GM23338 (cell line): ENCODE data around the gene CFTR. TPM values are rescaled to one million over a fixed set of nuclear protein-coding genes. Genes with fewer than 3 reads are reported as not detected.

Experiments used
- ATAC-seq: fragments of 200-7000 bp; cut with Tn5 transposase; 3 replicates; pipeline ENCODE4 v1.9.1; 2020
- DNase-seq: peaks from one replicate; pipeline ENCODE4 v3.0.0-alpha.2; 2015; ENCODE audit warnings: low spot score
- H2AFZ ChIP-seq: fragments of 200-600 bp; sonication (generic); 2 replicates; pipeline ENCODE4 v1.8.0; 2016; ENCODE audit warnings: antibody characterized with exemption, mild to moderate bottlenecking, moderate library complexity
- H3F3A ChIP-seq: fragments of 200-600 bp; sonication (generic); replicated peaks from 2 replicates; pipeline ENCODE4 v1.8.0; 2017; ENCODE audit warnings: antibody characterized with exemption, mixed run types, low read depth
- H3K27ac ChIP-seq: fragments of 200-600 bp; sonication (generic); 2 replicates; pipeline ENCODE4 v1.6.1; 2016; ENCODE audit warnings: low read depth
- H3K27me3 ChIP-seq: fragments of 200-600 bp; sonication (generic); 2 replicates; pipeline ENCODE4 v1.8.0; 2016; ENCODE audit warnings: mild to moderate bottlenecking, mixed run types, moderate library complexity; ENCODE audit not compliant: insufficient read depth
- H3K36me3 ChIP-seq: fragments of 200-600 bp; sonication (generic); 2 replicates; pipeline ENCODE4 v1.8.0; 2016; ENCODE audit warnings: mild to moderate bottlenecking; ENCODE audit not compliant: insufficient read depth
- H3K4me1 ChIP-seq: fragments of 200-600 bp; sonication (generic); 2 replicates; pipeline ENCODE4 v1.8.0; 2016; ENCODE audit warnings: mild to moderate bottlenecking, moderate library complexity; ENCODE audit not compliant: insufficient read depth
- H3K4me2 ChIP-seq: fragments of 200-600 bp; sonication (generic); 2 replicates; pipeline ENCODE4 v1.7.1; 2017; ENCODE audit warnings: mixed run types
- H3K4me3 ChIP-seq: fragments of 200-600 bp; sonication (generic); 2 replicates; pipeline ENCODE4 v1.6.1; 2016; ENCODE audit warnings: mixed run types
- H3K79me2 ChIP-seq: fragments of 200-600 bp; sonication (generic); replicated peaks from 2 replicates; pipeline ENCODE4 v1.8.0; 2017; ENCODE audit warnings: mild to moderate bottlenecking; ENCODE audit not compliant: insufficient read depth
- H3K9me2 ChIP-seq: fragments of 200-600 bp; sonication (generic); 2 replicates; pipeline ENCODE4 v1.8.0; 2017; ENCODE audit not compliant: insufficient read depth
- H4K20me1 ChIP-seq: fragments of 200-600 bp; sonication (generic); replicated peaks from 2 replicates; pipeline ENCODE4 v1.8.0; 2017; ENCODE audit warnings: mild to moderate bottlenecking; ENCODE audit not compliant: insufficient read depth
- H3K27ac Mint-ChIP-seq: 2 replicates; pipeline ENCODE4 v1.8.0; 2020; ENCODE audit warnings: inconsistent platforms, mild to moderate bottlenecking, moderate library complexity, mixed read lengths
- H3K27me3 Mint-ChIP-seq: 3 replicates; pipeline ENCODE4 v1.8.0; 2022; ENCODE audit warnings: low read depth, mild to moderate bottlenecking, moderate library complexity, mixed read lengths, inconsistent platforms; ENCODE audit not compliant: insufficient read depth, poor library complexity
- H3K36me3 Mint-ChIP-seq: 3 replicates; pipeline ENCODE4 v1.8.0; 2021; ENCODE audit warnings: low read depth, mild to moderate bottlenecking, inconsistent platforms, moderate library complexity, mixed read lengths
- H3K4me1 Mint-ChIP-seq: 3 replicates; pipeline ENCODE4 v1.8.0; 2020; ENCODE audit warnings: mild to moderate bottlenecking, inconsistent platforms, mixed read lengths
- H3K4me3 Mint-ChIP-seq: 3 replicates; pipeline ENCODE4 v1.8.0; 2021; ENCODE audit warnings: moderate library complexity, mild to moderate bottlenecking, inconsistent platforms, mixed read lengths
- H3K9me3 Mint-ChIP-seq: 3 replicates; pipeline ENCODE4 v1.8.0; 2020; ENCODE audit warnings: moderate library complexity, mild to moderate bottlenecking, inconsistent platforms, mixed read lengths
- CREB1 ChIP-seq: fragments of 250-450 bp; sonication (Bioruptor Pico); IDR thresholded peaks from 2 replicates; pipeline ENCODE4 v1.5.0; 2020; ENCODE audit warnings: low read depth, mild to moderate bottlenecking, moderate library complexity
- EZH2 ChIP-seq: fragments of 200-600 bp; sonication (generic); IDR thresholded peaks from one replicate; pipeline ENCODE4 v1.8.0; 2017; ENCODE audit warnings: antibody characterized with exemption, mild to moderate bottlenecking, low read depth; ENCODE audit not compliant: unreplicated experiment
- EZH2phosphoT487 ChIP-seq: fragments of 200-600 bp; sonication (generic); IDR thresholded peaks from one replicate; pipeline ENCODE4 v1.8.1; 2018; ENCODE audit warnings: antibody characterized with exemption; ENCODE audit not compliant: unreplicated experiment
- JUNB ChIP-seq: IDR thresholded peaks from one replicate; pipeline ENCODE4 v1.6.1; 2016; ENCODE audit warnings: antibody characterized with exemption; ENCODE audit not compliant: unreplicated experiment
- NANOG ChIP-seq: IDR thresholded peaks from 2 replicates; pipeline ENCODE4 v1.6.1; 2016; ENCODE audit warnings: antibody characterized with exemption, borderline replicate concordance
- POLR2AphosphoS5 ChIP-seq: IDR thresholded peaks from 2 replicates; pipeline ENCODE4 v1.6.1; 2016; ENCODE audit warnings: antibody characterized with exemption, low read depth
- STAT1 ChIP-seq: IDR thresholded peaks from one replicate; pipeline ENCODE4 v1.6.1; 2016; ENCODE audit warnings: antibody characterized with exemption; ENCODE audit not compliant: unreplicated experiment
- polyA plus RNA-seq: library from polyadenylated mRNA; unstranded; fragments of >200 nt; fragmentation: Nextera tagmentation; extraction: Ambion mirVana; gene quantifications from 2 replicates; pipeline ENCODE4 v1.2.1, GENCODE V29; 2016
- total RNA-seq: library from RNA; depleted of rRNA; stranded (reverse); fragments of >200 nt; shearing (Covaris generic); gene quantifications from 2 replicates; pipeline ENCODE4 v1.2.3, GENCODE V29; 2014
- TF ChIP-seq, protein P1 (sequence below): IDR thresholded peaks from one replicate; pipeline ENCODE4 v1.6.1; 2018; ENCODE audit warnings: antibody characterized with exemption; ENCODE audit not compliant: unreplicated experiment
- TF ChIP-seq, protein P2 (sequence below): fragments of 250-450 bp; sonication (Bioruptor Pico); IDR thresholded peaks from 2 replicates; pipeline ENCODE4 v1.5.0; 2020; ENCODE audit warnings: mild to moderate bottlenecking, moderate library complexity
- TF ChIP-seq, protein P3 (sequence below): IDR thresholded peaks from 2 replicates; pipeline ENCODE4 v1.6.1; 2016; ENCODE audit warnings: antibody characterized with exemption

CFTR gene
- total and polyA plus RNA-seq, 2 experiments from 2014 or later, result 0.45 to 1.2 TPM

DNA sequence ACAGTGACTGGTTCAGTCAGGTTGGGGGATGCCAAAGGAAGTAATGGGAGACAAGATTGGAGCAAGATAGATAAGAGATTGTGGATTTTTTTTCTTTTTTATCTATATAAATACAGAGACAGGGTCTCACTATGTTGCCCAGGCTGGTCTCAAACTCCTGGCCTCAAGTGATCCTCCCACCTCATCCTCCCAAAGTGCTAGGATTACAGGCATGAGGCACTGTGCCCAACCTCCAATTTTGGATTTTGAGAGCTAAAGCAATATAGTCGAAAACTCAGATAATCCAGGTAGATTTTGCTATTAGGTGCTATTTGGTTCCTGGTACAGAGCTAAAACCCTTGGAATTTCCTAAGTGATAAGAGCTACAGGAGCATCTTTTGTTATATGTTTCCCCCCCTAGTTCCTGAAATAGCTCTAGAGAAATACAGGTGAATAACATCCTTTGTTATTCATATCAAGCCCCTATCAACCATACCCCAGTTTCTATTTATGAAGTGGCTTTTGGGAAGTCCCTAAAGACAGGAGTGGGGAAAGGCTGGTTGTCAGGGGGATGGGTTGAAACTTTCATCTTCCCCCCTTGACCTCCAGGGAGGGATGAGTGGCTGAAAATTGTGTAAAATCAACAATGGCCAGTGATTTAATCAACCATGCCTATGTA, 151.2 kb downstream of the CFTR start:
- 0 out of 2 replicates have a peak, but pooled peaks cover 6% of the 10 kb centered on the region for H3K9me2 ChIP-seq
- peaks cover 15% of the 10 kb centered on the region; the same call in 1 of the 2 replicates for H3K4me1 ChIP-seq
- H3F3A ChIP-seq, result no peaks in the 10 kb centered on the region
- H3K79me2 ChIP-seq, result no peaks in the 10 kb centered on the region
- no peaks in the 10 kb centered on the region for H4K20me1 ChIP-seq
- Mint-ChIP-seq H3K27ac (peak overlapping the region; percentile 70; the same call in 1 of the 2 replicates), H3K27me3 (no peaks in the 10 kb centered on the region), H3K36me3 (peaks cover 24% of the 10 kb centered on the region; the same call in 2 of the 3 replicates), H3K9me3 (peaks cover 29% of the 10 kb centered on the region), H3K4me1 (peaks cover 23% of the 10 kb centered on the region), H3K4me3 (no peak overlapping the region)
- TF ChIP-seq EZH2phosphoT487, result no peak
- TF ChIP-seq EZH2, result no peak
- no peaks in the 10 kb centered on the region; the same call in 1 of the 2 replicates for H3K36me3 ChIP-seq
- H3K27me3 ChIP-seq, result no peaks in the 10 kb centered on the region
- peak; percentile 64; the same call in 2 of the 3 replicates for ATAC-seq
- no peak overlapping the region for H3K4me3 ChIP-seq
- DNase-seq, result peak; percentile 32
- H3K27ac ChIP-seq, result peak overlapping the region; percentile 81; the same call in 1 of the 2 replicates
- no peak overlapping the region for H2AFZ ChIP-seq
- H3K4me2 ChIP-seq, result no peak overlapping the region

DNA sequence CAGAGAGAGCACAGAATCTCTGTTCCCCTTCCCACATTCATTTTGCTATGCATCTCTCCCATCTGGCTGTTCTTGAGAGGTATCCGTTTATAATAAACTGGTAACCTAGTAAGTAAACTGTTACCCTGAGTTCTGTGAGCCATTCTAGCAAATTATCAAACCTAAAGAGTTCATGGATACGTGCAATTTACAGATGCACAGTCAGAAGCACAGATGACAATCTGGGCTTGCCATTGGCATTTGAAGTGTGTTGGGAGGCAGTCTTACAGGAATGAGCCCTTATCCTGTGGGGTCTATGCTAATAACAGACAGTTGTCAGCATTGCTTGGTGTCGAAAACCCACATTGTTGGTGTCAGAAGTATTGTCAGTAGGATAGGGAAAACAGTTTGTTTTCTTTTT, 151.8 kb downstream of the CFTR start:
- Histone ChIP-seq H3K4me2 (no peak overlapping the region), H3K4me3 (no peak overlapping the region), H3K27ac (peak overlapping the region; percentile 27; the same call in 1 of the 2 replicates), H3K79me2 (no peaks in the 10 kb centered on the region), H3F3A (no peaks in the 10 kb centered on the region), H3K9me2 (0 out of 2 replicates have a peak, but pooled peaks cover 6% of the 10 kb centered on the region), H4K20me1 (no peaks in the 10 kb centered on the region), H2AFZ (no peak overlapping the region), H3K4me1 (peaks cover 15% of the 10 kb centered on the region; the same call in 1 of the 2 replicates), H3K36me3 (no peaks in the 10 kb centered on the region; the same call in 1 of the 2 replicates), H3K27me3 (no peaks in the 10 kb centered on the region)
- peaks cover 24% of the 10 kb centered on the region; the same call in 2 of the 3 replicates for H3K36me3 Mint-ChIP-seq
- no peak overlapping the region for H3K4me3 Mint-ChIP-seq
- H3K9me3 Mint-ChIP-seq, result peaks cover 29% of the 10 kb centered on the region
- no peak for DNase-seq
- ATAC-seq, result no peak
- peaks cover 23% of the 10 kb centered on the region for H3K4me1 Mint-ChIP-seq
- H3K27ac Mint-ChIP-seq, result no peak overlapping the region
- H3K27me3 Mint-ChIP-seq, result peaks cover under 1% of the 10 kb centered on the region
- no peak for TF ChIP-seq POLR2AphosphoS5
- TF ChIP-seq JUNB, result no peak
- TF ChIP-seq, protein P1, sequence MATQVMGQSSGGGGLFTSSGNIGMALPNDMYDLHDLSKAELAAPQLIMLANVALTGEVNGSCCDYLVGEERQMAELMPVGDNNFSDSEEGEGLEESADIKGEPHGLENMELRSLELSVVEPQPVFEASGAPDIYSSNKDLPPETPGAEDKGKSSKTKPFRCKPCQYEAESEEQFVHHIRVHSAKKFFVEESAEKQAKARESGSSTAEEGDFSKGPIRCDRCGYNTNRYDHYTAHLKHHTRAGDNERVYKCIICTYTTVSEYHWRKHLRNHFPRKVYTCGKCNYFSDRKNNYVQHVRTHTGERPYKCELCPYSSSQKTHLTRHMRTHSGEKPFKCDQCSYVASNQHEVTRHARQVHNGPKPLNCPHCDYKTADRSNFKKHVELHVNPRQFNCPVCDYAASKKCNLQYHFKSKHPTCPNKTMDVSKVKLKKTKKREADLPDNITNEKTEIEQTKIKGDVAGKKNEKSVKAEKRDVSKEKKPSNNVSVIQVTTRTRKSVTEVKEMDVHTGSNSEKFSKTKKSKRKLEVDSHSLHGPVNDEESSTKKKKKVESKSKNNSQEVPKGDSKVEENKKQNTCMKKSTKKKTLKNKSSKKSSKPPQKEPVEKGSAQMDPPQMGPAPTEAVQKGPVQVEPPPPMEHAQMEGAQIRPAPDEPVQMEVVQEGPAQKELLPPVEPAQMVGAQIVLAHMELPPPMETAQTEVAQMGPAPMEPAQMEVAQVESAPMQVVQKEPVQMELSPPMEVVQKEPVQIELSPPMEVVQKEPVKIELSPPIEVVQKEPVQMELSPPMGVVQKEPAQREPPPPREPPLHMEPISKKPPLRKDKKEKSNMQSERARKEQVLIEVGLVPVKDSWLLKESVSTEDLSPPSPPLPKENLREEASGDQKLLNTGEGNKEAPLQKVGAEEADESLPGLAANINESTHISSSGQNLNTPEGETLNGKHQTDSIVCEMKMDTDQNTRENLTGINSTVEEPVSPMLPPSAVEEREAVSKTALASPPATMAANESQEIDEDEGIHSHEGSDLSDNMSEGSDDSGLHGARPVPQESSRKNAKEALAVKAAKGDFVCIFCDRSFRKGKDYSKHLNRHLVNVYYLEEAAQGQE, result no peak
- TF ChIP-seq STAT1, result no peak
- no peak for TF ChIP-seq EZH2
- TF ChIP-seq CREB1 (CRISPR knock-in tag), result no peak
- no peak for TF ChIP-seq NANOG
- no peak for TF ChIP-seq EZH2phosphoT487
- TF ChIP-seq, protein P2, sequence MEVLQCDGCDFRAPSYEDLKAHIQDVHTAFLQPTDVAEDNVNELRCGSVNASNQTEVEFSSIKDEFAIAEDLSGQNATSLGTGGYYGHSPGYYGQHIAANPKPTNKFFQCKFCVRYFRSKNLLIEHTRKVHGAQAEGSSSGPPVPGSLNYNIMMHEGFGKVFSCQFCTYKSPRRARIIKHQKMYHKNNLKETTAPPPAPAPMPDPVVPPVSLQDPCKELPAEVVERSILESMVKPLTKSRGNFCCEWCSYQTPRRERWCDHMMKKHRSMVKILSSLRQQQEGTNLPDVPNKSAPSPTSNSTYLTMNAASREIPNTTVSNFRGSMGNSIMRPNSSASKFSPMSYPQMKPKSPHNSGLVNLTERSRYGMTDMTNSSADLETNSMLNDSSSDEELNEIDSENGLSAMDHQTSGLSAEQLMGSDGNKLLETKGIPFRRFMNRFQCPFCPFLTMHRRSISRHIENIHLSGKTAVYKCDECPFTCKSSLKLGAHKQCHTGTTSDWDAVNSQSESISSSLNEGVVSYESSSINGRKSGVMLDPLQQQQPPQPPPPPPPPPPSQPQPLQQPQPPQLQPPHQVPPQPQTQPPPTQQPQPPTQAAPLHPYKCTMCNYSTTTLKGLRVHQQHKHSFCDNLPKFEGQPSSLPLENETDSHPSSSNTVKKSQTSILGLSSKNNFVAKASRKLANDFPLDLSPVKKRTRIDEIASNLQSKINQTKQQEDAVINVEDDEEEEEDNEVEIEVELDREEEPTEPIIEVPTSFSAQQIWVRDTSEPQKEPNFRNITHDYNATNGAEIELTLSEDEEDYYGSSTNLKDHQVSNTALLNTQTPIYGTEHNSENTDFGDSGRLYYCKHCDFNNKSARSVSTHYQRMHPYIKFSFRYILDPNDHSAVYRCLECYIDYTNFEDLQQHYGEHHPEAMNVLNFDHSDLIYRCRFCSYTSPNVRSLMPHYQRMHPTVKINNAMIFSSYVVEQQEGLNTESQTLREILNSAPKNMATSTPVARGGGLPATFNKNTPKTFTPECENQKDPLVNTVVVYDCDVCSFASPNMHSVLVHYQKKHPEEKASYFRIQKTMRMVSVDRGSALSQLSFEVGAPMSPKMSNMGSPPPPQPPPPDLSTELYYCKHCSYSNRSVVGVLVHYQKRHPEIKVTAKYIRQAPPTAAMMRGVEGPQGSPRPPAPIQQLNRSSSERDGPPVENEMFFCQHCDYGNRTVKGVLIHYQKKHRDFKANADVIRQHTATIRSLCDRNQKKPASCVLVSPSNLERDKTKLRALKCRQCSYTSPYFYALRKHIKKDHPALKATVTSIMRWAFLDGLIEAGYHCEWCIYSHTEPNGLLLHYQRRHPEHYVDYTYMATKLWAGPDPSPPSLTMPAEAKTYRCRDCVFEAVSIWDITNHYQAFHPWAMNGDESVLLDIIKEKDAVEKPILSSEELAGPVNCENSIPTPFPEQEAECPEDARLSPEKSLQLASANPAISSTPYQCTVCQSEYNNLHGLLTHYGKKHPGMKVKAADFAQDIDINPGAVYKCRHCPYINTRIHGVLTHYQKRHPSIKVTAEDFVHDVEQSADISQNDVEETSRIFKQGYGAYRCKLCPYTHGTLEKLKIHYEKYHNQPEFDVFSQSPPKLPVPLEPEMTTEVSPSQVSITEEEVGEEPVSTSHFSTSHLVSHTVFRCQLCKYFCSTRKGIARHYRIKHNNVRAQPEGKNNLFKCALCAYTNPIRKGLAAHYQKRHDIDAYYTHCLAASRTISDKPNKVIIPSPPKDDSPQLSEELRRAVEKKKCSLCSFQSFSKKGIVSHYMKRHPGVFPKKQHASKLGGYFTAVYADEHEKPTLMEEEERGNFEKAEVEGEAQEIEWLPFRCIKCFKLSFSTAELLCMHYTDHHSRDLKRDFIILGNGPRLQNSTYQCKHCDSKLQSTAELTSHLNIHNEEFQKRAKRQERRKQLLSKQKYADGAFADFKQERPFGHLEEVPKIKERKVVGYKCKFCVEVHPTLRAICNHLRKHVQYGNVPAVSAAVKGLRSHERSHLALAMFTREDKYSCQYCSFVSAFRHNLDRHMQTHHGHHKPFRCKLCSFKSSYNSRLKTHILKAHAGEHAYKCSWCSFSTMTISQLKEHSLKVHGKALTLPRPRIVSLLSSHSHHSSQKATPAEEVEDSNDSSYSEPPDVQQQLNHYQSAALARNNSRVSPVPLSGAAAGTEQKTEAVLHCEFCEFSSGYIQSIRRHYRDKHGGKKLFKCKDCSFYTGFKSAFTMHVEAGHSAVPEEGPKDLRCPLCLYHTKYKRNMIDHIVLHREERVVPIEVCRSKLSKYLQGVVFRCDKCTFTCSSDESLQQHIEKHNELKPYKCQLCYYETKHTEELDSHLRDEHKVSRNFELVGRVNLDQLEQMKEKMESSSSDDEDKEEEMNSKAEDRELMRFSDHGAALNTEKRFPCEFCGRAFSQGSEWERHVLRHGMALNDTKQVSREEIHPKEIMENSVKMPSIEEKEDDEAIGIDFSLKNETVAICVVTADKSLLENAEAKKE, result no peak
- TF ChIP-seq, protein P3, sequence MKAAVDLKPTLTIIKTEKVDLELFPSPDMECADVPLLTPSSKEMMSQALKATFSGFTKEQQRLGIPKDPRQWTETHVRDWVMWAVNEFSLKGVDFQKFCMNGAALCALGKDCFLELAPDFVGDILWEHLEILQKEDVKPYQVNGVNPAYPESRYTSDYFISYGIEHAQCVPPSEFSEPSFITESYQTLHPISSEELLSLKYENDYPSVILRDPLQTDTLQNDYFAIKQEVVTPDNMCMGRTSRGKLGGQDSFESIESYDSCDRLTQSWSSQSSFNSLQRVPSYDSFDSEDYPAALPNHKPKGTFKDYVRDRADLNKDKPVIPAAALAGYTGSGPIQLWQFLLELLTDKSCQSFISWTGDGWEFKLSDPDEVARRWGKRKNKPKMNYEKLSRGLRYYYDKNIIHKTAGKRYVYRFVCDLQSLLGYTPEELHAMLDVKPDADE, result no peak
